Activated T-helper 1 cell treated with Interleukin-2 at 50 U/mL for 16 hours (primary cell): ENCODE results near the gene PANX2.

Source experiments
- DNase-seq: peaks from one replicate; pipeline ENCODE4 v3.0.0-alpha.2; 2020; ENCODE audit warnings: low read depth

PANX2 gene

GRCh38 chr22:50171965-50172421 lies 1.5 kb downstream of the PANX2 start:
- no peak for DNase-seq

GRCh38 chr22:50173311-50173982 lies 2.9 kb downstream of the PANX2 start:
- DNase-seq, result no peak

- no peak for DNase-seq
Measured at GRCh38 chr22:50173983-50174355, 3.4 kb downstream of the PANX2 start.

- DNase-seq, result no peak
Measured at GRCh38 chr22:50174382-50175190, 4.1 kb downstream of the PANX2 start.

GRCh38 chr22:50175191-50175461 lies 4.6 kb downstream of the PANX2 start:
- no peak for DNase-seq

- no peak for DNase-seq
Measured at GRCh38 chr22:50175921-50176849, 5.7 kb downstream of the PANX2 start.

- DNase-seq, result no peak
Measured at GRCh38 chr22:50176850-50177536, 6.5 kb downstream of the PANX2 start.

- DNase-seq, result no peak
Measured at GRCh38 chr22:50177537-50178470, 7.3 kb downstream of the PANX2 start.

GRCh38 chr22:50178471-50178864 lies 7.9 kb downstream of the PANX2 start:
- DNase-seq, result no peak

GRCh38 chr22:50178871-50179869 lies 8.6 kb downstream of the PANX2 start:
- DNase-seq, result no peak

GRCh38 chr22:50179937-50180726 lies 9.6 kb downstream of the PANX2 start:
- DNase-seq, result no peak

GRCh38 chr22:50180727-50181521 lies 10.4 kb downstream of the PANX2 start:
- no peak for DNase-seq

- no peak for DNase-seq
Measured at GRCh38 chr22:50182176-50183081, 11.9 kb downstream of the PANX2 start.

- DNase-seq, result no peak
Measured at GRCh38 chr22:50183141-50183971, 12.8 kb downstream of the PANX2 start.

- no peak for DNase-seq
Measured at GRCh38 chr22:50184004-50184901, 13.7 kb downstream of the PANX2 start.
